ENCODE measurements around the gene DDIT4.

The DDIT4 gene

DNA sequence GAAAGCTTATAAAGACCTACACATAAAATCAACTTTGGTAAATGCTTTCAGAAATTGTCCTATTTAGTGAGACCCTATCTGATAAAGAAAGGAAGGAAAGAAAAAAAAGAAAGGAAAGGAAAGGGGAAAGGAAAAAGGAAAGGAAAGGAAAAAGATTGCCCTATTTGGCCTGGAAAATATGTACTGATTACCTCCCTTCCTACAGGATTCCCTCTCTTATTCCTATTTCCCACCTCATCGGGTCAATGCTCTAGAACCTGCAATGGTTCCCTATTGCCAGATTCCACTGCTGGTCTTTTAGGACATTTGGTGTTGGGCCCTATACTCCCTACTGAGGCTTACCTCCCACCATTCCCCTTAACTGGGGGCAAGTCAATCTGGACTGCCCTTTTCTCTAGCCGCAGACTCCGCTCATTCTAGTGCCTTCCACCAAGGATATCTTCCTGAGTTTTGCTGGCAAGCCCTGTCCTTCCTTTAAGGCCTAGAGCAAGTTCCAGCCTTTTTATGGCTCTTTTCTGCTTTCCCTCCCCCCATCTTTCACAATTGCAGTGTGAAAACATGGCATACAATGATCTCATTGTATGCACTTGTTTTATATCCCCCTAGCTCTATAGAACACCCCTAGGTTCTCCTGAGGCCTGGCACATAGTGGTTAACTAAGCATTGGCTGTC, 4.4 kb downstream of the DDIT4 start:
- peak overlapping the region; percentile 98 for H3K27ac ChIP-seq
- TF ChIP-seq ZFX (IDR thresholded peaks at IDR 0.05), result no peak

DNA sequence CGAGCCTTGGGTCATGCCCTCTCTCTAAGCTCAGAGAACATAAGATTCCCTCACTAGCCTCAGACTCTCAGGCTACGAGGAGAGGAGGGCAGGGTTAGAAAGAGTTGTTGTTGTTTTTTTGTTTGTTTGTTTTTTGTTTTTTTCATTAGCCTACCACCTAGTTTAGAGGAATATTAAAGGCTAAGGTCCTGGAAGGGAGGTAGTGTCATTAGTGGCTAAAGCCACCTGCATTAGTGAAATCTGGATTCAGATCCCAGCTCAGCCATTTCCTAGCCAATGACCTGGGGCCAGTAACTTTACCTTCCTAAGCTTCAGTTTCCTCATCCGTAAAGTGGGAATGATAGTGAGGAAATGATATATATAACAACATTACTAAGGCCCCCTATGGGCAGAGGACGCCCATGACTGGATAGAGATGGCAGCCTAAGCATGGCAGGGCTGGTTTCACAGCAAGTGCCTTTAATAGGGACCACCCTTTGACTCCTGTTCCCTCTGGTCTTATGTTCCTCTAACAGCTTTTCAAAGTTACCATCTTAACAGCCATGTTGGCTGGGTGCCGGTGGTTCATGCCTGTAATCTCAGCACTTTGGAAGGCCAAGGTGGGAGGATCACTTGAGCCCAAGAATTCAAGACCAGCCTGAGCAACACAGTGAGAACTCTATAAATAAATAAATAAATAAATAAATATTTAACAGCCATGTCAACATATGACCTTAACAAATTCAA, 5.1 kb downstream of the DDIT4 start:
- no peak for TF ChIP-seq ZFX (IDR thresholded peaks at IDR 0.05)
- TF ChIP-seq, protein P1, sequence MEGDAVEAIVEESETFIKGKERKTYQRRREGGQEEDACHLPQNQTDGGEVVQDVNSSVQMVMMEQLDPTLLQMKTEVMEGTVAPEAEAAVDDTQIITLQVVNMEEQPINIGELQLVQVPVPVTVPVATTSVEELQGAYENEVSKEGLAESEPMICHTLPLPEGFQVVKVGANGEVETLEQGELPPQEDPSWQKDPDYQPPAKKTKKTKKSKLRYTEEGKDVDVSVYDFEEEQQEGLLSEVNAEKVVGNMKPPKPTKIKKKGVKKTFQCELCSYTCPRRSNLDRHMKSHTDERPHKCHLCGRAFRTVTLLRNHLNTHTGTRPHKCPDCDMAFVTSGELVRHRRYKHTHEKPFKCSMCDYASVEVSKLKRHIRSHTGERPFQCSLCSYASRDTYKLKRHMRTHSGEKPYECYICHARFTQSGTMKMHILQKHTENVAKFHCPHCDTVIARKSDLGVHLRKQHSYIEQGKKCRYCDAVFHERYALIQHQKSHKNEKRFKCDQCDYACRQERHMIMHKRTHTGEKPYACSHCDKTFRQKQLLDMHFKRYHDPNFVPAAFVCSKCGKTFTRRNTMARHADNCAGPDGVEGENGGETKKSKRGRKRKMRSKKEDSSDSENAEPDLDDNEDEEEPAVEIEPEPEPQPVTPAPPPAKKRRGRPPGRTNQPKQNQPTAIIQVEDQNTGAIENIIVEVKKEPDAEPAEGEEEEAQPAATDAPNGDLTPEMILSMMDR (conservative IDR thresholded peaks at IDR 0.05), result no peak
- H3K27ac ChIP-seq, result no peak overlapping the region

DNA sequence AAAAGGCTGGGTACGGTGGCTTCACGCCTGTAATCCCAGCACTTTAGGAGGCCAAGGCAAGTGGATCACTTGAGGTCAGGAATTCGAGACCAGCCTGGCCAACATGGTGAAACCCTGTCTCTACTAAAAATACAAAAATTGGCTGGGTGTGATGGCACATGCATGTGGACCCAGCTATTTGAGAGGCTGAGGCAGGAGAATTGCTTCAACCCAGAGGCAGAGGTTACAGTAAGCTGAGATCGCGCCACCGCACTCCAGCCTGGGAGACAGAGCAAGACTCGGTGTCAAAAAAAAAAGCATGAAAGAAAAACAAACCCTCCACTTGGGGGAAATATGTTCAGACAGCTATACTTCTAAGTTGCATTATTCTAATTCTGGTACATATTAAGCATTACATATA, 5.9 kb downstream of the DDIT4 start:
- 0 out of 2 replicates have a peak overlapping the region, but pooled peaks have one; percentile 0 for H3K27ac ChIP-seq

DNA sequence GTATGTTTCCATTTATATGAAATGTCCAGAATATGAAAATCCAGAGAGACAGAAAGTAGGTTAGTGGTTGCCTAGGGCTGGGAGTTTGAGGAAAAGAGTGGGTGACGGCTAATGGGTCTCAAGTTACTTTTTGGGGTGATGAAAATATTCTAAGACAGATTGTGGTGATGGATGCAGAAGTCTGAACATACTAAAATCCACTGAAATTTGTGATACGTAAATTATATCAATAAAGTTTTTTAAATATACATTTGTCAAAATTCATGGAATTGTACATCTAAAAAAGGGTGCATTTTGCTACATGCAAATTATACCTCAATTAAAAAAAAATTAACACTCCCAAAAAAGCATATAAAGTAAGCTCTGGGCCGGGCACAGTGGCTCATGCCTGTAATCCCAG, 9.4 kb downstream of the DDIT4 start:
- TF ChIP-seq ZFX (IDR thresholded peaks at IDR 0.05), result no peak
- TF ChIP-seq, protein P1 (conservative IDR thresholded peaks at IDR 0.05), result no peak
- H3K27ac ChIP-seq, result no peak overlapping the region

DNA sequence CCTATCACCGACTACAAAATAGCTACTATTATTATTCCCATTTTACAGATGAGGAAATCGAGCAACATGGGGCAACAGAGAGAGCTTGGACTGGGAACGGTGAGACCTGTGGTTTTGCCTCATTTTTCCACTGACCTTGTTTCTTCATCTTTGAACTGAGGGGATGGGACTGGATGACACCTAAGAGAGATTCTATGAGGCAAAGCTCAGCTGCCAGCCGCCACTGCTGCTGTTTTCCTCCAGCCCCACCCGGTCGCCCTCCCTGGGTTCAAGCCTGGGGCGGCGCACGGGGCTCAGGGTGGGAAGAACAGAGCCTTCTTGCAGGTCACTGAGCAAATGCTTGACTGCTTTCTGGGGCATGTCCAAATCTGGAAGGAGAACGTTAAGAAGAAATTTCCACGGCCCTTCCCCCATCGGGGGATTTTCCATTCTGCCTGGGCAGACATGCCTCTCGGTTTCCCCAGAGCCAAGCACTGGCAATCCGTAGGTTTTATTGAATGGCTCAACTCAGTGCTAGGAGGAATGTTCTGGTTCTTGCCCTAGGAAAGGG, 12.3 kb downstream of the DDIT4 start:
- TF ChIP-seq, protein P1 (conservative IDR thresholded peaks at IDR 0.05), result no peak
- TF ChIP-seq ZFX (IDR thresholded peaks at IDR 0.05), result no peak
- H3K27ac ChIP-seq, result no peak overlapping the region

DNA sequence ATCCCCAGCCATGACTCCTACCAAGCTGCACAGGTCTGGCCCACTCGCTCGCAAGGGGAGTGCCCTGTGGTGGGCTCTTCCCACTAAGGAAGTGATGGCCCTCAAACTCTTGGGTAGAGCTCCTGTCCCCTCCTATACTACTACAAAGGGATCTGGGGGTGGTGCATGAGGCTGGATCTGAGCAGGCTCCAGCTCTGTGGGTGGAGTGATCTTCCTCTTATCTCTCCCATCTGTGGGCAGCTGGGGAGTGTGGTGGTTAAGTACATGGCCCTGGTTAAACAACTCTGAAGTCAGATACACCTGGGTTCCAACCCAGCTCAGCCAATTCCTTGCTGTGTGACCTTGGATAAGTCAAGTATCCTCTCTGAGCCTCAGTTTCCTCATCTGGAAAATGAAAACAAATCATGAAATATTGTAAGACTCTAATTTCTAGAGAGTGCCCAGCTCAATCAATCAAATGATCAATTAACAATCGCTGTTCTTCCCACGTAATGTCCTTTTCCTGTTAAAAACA, 17.4 kb downstream of the DDIT4 start:
- TF ChIP-seq, protein P1 (conservative IDR thresholded peaks at IDR 0.05), result no peak
- no peak for TF ChIP-seq ZFX (IDR thresholded peaks at IDR 0.05)

DNA sequence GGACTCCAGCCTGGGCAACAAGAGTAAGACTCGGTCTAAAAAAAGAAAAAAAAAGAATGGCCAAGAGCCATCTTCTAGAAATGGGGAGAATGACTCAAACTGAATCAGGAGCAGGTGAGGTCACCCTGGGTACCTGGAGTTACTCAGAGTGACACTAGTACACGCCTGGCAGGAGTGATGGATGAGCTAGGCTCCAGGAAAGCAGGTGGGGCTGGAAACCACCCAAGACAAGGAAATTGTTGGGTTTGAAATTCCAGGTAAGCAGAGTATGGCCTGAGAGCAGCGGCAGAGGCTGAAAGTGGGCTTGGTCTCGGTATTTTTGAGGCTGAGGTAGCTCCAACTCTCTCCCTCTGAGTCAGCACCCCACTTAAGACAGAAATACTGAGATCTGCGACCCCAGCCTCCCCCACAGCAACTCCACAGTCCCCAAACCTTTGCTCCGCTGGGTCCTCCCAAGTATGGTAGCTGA, 18.5 kb downstream of the DDIT4 start:
- H3K27ac ChIP-seq, result no peak overlapping the region
- TF ChIP-seq, protein P1 (conservative IDR thresholded peaks at IDR 0.05), result no peak
- no peak for TF ChIP-seq ZFX (IDR thresholded peaks at IDR 0.05)

More for the DNA sequence above, 17.4 kb downstream of the DDIT4 start:
- no peak overlapping the region for H3K27ac ChIP-seq

DNA sequence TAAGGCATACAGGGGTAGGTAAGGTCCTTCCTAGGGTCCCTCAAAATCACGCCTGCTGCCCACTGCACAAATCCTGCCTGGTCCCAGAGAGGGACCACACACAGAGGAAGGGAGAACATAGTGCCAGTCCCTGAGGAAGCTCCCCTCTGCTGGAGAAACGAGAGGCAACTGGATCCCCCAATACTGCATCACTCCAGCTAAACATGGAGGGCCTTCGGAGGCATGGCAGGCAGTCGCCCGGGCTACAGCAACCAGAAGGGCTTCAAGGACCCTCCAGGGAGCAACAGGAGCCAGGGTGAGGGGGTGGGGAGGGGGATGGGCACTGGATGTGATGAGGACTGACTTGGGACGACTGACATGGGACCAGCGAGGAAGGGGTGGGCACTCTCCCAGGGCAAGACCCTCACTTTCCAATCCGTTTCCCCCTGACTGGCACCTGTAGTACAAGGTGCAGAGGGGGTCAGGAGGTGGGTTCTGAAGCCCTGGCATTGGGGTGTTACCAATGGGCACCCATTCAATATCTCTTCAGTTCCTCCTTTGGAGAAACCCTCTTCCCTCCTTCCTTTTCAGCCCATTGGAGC, 21.7 kb downstream of the DDIT4 start:
- H3K27ac ChIP-seq, result no peak overlapping the region
- TF ChIP-seq, protein P1 (conservative IDR thresholded peaks at IDR 0.05), result no peak
- TF ChIP-seq ZFX (IDR thresholded peaks at IDR 0.05), result no peak

DNA sequence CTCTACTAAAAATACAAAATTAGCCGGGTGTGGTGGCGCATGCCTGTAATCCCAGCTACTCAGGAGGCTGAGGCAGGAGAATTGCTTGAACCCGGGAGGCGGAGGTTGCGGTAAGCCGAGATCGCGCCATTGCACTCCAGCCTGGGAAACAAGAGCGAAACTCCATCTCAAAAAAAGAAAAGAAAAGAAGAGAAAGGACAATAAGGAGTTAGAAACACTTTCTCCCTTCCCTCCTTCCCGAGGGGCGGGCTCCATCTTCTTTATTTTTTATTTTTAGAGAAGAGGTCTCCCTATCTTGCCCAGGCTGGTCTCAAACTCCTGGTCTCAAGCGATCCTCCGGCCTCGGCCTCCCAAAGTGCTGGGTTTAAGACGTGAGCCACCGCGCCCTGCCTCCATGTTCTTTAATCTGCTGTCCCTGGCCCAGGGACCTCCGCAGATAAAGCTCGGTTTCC, 23.1 kb downstream of the DDIT4 start:
- H3K27ac ChIP-seq, result peak overlapping the region; percentile 83
